A549 (cell line): ENCODE data around the gene HDGFL2.

Experiments
- CHD2 ChIP-seq: fragments of 150-350 bp; IDR thresholded peaks from 2 replicates; pipeline ENCODE4 v1.6.1; 2014; ENCODE audit warnings: low read length; ENCODE audit not compliant: partially characterized antibody
- CTCF ChIP-seq: fragments of >200 bp; sonication (Bioruptor Twin); formaldehyde crosslinking; IDR thresholded peaks from 3 replicates; pipeline ENCODE4 v1.5.1; 2016
- MAX ChIP-seq: IDR thresholded peaks from 2 replicates; pipeline ENCODE4 v1.6.1; 2012
- POLR2A ChIP-seq: IDR thresholded peaks from 2 replicates; pipeline ENCODE4 v1.6.1; 2012; ENCODE audit warnings: mild to moderate bottlenecking, low read length
- RAD21 ChIP-seq, 2 experiments: fragments of >200 bp in 1 of 2; sonication (Bioruptor Twin) in 1 of 2; formaldehyde crosslinking in 1 of 2; IDR thresholded peaks in 1 of 2; conservative IDR thresholded peaks in 1 of 2; 2 replicates in 1 of 2; 3 replicates in 1 of 2; pipeline ENCODE4 v1.6.1; 2012 to 2018; ENCODE audit warnings: inconsistent platforms in 1 of 2
- RARB ChIP-seq: fragments of 250-450 bp; sonication (Bioruptor Pico); IDR thresholded peaks from 2 replicates; pipeline ENCODE4 v1.8.0; 2021; ENCODE audit warnings: mild to moderate bottlenecking, moderate library complexity
- SMC3 ChIP-seq: fragments of >200 bp; sonication (Bioruptor Twin); formaldehyde crosslinking; IDR thresholded peaks from 3 replicates; pipeline ENCODE4 v1.6.1; 2018; ENCODE audit warnings: inconsistent platforms
- TF ChIP-seq, protein P1 (sequence below): fragments of 450-650 bp; IDR thresholded peaks from 2 replicates; pipeline ENCODE4 v1.6.1; 2014; ENCODE audit warnings: antibody characterized with exemption

DNA sequence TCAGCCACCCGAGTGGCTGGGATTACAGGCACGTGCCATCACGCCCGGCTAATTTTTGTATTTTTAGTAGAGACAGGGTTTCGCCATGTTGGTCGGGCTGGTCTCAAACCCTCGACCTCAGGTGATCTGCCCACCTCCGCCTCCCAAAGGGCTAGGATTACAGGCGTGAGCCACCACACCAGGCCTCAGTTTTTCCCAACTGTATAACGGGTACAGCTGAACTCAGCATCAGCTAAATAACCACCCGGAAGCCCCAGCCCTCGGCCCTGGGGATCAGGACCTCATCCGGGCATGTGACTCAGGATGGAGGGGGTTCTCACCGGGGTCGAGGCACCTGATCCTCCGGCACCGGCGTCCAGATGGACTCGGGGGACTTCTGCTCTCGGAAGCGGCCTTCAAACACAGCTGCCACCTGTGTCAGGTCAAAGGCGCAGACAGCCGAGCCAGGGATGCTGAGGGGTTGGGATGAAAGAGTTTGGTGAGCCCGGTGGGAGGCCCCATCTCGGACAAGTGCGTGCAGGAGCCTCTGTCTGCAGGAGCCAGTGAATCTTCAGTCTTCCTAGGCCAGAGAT, 78.5 kb downstream of the HDGFL2 start:
- no peak for TF ChIP-seq SMC3
- TF ChIP-seq RARB (CRISPR knock-in tag), result no peak
- TF ChIP-seq CTCF, result no peak
- TF ChIP-seq POLR2A, result no peak
- no peak for TF ChIP-seq MAX
- no peak for TF ChIP-seq RAD21 (conservative IDR thresholded peaks at IDR 0.05 in 1 of 2, IDR thresholded peaks at IDR 0.05 in 1 of 2)
- TF ChIP-seq, protein P1, sequence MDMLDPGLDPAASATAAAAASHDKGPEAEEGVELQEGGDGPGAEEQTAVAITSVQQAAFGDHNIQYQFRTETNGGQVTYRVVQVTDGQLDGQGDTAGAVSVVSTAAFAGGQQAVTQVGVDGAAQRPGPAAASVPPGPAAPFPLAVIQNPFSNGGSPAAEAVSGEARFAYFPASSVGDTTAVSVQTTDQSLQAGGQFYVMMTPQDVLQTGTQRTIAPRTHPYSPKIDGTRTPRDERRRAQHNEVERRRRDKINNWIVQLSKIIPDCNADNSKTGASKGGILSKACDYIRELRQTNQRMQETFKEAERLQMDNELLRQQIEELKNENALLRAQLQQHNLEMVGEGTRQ, result no peak
- TF ChIP-seq CHD2, result no peak
